ENCODE measurements around the gene AMD1. TPM values are rescaled to one million over a fixed set of nuclear protein-coding genes. Genes with fewer than 3 reads are reported as not detected.
"Not testable (repeated sequence)": the region's sequence is repeated elsewhere in the genome, so short reads cannot be mapped to it uniquely, and the experiment has no call there.

The AMD1 gene
- total RNA-seq, 1 donor from 2014 or later, result 118 TPM

DNA sequence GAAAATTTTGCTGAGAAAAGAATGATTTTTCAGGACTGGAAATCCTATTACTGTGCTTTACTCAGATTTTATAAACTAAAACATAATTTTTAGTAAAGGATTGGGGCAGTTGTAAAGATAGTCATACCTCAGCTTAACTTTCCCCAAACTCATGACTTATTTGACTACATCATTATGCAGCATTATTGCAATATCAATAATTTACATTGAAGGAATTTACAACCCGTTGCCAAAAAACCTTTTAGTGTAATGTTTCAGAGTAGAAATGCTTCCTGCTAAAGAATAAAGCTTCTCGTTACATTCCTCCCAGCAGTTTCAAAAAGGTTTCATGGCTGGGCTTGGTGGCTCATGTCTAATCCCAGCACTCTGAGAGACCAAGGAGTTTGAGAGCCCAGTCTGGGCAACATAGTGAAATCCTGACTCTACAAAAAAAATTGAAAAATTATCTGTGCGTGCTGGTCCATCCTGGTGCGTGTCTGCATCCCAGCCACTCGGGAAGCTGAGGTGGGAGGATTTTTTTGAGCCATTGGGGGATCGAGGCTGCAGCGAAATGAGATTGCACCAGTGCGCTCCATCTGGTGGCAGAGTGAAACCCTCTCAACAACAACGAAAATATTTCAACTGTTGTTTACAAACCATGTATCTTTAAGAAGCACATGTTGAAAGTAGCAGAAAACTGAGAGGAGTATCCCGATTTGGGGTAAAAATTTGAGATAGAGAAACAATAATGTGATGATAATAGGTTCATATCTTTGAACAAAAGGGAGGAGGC, 4.4 kb downstream of the AMD1 start:
- no peak for DNase-seq

GRCh38 chr6:110880651-110881050, 6.1 kb downstream of the AMD1 start:
- DNase-seq, result no peak

DNA sequence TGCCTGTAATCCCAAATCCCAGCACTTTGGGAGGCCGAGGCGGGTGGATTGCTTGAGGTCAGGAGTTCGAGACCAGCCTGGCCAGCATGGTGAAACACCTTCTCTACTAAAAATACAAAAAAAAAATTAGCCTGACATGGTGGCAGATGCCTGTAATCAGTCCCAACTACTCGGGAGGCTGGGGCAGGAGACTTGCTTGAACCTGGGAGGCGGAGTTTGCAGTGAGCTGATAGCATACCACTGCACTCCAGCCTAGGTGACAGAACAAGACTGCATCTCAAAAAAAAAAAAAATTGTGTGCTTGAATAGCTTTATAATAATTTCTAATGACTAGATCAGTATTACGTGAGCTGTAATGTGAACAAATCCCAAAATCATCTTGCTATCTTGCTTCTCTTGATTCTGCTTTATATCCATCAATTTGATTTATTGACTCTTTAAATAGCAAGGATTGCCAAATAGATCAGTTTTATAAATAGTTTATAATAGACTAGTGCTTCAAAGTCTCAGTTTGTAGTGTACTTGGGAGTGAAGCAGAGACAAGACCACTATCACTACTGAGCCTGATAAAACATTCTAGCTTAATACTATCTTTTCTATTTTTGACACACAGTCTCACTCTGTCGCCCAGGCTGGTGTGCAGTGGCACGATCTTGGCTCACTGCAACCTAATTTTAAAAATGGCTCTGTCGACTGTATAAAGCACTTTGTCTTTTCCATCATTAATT, 7.1 kb downstream of the AMD1 start:
- no peak for DNase-seq

GRCh38 chr6:110882274-110882619, 7.7 kb downstream of the AMD1 start:
- no peak for DNase-seq

- DNase-seq, result no peak
Observed at GRCh38 chr6:110882824-110883554, 8.4 kb downstream of the AMD1 start.

- DNase-seq, result no peak
Observed at GRCh38 chr6:110884321-110884720, 9.7 kb downstream of the AMD1 start.

DNA sequence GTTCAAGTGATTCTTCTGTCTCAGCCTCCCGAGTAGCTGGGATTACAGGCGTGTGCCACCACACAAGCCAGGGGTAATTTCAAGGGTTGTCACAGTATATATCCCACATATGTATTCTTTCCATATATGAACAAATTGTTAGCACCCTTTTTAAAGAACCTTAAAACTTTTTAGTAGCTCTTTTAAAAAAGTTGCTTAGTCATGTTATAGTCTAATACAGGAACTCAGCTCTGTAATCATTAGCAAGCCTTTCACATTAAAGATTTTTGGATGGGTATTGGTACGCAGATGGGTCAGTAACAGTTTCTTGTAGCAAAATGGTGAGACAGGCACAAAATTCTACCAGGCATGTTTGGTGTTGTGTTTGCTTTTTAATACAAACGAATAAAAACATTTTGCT, 10.9 kb downstream of the AMD1 start:
- no peak for DNase-seq

DNA sequence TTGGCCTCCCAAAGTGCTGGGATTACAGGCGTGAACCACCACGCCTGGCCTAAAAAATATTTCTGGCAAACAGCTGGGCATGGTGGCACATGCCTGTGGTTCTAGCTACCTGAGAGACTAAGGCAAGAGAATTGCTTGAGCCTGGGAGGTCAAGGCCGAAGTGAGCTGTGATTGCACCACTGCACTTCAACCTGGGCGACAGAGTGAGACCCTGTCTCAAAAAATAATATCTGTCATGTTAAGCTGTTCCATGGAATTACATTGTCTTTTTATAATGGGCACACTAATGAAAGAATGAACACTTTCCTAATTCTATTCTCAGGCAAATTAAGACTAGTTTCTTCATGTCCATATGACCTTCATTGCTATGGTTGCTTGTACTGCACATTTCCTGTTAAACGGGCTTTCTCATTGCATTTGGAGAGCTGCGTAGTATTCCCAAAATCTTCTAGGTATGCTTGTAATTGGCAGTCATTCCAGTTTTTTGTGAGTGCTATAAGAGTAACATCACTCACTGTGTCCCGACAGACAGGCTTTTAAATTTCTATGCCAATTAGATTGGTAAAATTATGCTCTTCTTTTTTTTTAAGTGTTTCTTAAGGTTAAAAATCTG, 12.1 kb downstream of the AMD1 start:
- DNase-seq, result no peak

DNA sequence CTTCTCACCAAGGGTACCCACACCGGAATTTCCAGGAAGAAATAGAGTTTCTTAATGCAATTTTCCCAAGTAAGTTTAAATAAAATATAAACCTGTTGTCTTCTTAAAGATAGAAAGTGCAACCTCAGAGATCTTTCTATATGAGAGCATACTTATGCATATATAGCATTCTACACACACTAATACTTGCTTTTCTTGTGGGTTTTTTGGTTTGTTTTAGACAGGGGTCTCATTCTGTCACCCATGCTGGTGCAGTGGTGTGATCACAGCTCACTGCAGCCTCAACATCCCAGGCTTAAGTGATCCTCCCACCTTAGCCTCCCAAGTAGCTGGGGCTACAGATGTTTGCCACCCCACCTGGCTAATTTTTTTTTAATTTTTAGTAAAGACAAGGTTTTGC, 15.7 kb downstream of the AMD1 start:
- no peak for DNase-seq

GRCh38 chr6:110895907-110896608, 21.5 kb downstream of the AMD1 start:
- no peak for DNase-seq

- DNase-seq, result no peak
Observed at GRCh38 chr6:110897433-110897832, 22.8 kb downstream of the AMD1 start.

GRCh38 chr6:110898111-110898510, 23.5 kb downstream of the AMD1 start:
- no peak for DNase-seq

GRCh38 chr6:110900028-110900598, 25.5 kb downstream of the AMD1 start:
- DNase-seq, result no peak

- DNase-seq, result not testable (repeated sequence)
Observed at GRCh38 chr6:110901601-110902000, 27.0 kb downstream of the AMD1 start.

GRCh38 chr6:110902091-110902490, 27.5 kb downstream of the AMD1 start:
- DNase-seq, result no peak

GRCh38 chr6:110906273-110906672, 31.7 kb downstream of the AMD1 start:
- not testable (repeated sequence) for DNase-seq

GRCh38 chr6:110930781-110931180, 56.2 kb downstream of the AMD1 start:
- DNase-seq, result no peak

DNA sequence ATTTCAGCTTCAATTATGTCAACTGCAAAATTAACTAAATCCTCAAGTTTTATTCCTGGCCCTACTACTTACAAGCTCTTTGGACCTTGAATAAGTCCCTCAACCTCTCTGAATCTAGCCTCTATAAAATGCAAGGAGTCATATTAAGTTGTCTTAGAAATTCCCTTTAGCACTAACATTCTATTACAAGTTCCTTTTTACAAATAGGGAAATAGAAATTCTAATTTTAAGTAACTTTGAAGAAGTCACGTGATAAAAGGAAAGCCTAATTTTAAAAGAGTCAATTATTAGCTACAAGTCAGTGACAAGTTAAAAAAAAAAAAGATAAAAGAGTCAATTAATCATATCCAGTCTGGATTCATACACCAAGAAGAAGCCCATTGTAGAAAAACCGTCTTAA, 59.3 kb downstream of the AMD1 start:
- DNase-seq, result no peak

DNA sequence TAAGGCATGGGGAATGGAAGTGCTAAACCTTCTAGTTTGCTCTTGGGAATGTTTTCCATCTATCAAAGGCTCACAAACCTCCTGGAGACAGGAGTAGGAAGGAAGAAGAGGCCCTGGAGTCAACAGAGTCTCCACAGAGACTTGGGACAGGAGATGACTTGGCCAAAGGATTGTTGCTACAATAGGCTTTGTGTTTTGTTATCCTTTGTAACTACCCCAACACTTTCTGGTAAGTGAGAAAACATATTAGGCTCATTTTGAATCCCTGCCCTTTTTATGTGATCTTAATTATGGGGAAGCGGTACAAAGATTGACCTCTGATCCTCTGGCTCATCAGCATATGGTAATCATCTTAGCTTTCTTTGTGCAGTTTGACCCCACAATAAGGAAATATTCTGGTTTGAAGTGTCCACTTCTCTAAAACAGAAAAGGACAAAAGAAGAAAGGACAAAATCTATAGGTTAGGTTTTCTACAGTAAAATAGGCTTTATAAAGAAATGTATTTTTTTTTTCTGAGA, 59.9 kb downstream of the AMD1 start:
- no peak for DNase-seq

GRCh38 chr6:110935171-110935570, 60.6 kb downstream of the AMD1 start:
- no peak for DNase-seq

GRCh38 chr6:110938171-110938570, 63.6 kb downstream of the AMD1 start:
- no peak for DNase-seq
